ENCODE data around the gene PLEKHG4. TPM values are rescaled to one million over a fixed set of nuclear protein-coding genes. Genes with fewer than 3 reads are reported as not detected.

The PLEKHG4 gene
- total RNA-seq, 1 experiment from 2014 or later, result 5.5 TPM

DNA sequence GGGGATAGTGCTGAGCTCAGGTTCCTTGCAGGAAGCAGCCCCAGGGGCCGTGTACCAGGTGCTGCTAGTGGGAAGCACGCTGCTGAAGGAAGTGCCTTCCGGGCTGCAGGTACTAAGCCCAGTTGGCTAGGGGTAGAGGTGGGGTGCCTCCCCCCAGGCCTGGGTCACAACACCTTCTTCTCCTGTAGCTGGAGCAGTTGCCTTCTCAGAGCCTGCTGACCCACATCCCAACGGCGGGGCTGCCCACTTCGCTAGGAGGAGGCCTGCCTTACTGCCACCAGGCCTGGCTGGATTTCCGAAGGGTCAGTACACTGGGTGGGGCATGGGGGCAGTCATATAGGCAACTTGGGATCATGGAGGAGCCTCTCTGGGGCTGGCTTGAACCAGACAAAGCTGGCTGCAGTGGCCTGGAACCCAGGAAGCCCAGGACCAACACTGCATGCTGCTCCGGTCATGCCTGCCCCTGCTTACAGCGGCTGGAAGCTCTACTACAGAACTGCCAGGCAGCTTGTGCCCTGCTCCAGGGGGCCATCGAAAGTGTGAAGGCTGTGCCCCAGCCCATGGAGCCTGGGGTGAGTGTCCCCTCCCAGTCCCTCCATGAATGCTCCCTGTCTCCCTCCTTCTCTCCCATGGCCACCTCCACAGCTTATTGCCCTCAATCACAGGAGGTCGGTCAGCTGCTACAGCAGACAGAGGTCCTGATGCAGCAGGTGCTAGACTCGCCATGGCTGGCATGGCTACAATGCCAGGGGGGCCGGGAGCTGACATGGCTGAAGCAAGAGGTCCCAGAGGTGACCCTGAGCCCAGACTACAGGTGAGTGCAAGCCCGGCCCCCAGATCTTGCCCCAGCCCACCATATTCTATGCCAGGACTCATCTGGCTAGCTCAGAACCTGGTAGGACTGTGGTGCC is 2.5 kb downstream of the PLEKHG4 start:
- Mint-ChIP-seq H3K27me3 (ENCODE audit: unreplicated experiment) (peaks cover 10% of the 10 kb centered on the region), H3K36me3 (ENCODE audit: insufficient read depth, unreplicated experiment) (peaks cover 22% of the 10 kb centered on the region), H3K9me3 (ENCODE audit: low read depth, unreplicated experiment) (no peaks in the 10 kb centered on the region), H3K4me1 (ENCODE audit: low read depth, unreplicated experiment) (peaks cover 20% of the 10 kb centered on the region), H3K27ac (ENCODE audit: unreplicated experiment) (no peak overlapping the region), H3K4me3 (ENCODE audit: low read depth, unreplicated experiment) (no peak overlapping the region)
- DNase-seq, result no peak
- BruUV-seq (replicated peaks), result no TSS peak
- TF ChIP-seq, protein P1, sequence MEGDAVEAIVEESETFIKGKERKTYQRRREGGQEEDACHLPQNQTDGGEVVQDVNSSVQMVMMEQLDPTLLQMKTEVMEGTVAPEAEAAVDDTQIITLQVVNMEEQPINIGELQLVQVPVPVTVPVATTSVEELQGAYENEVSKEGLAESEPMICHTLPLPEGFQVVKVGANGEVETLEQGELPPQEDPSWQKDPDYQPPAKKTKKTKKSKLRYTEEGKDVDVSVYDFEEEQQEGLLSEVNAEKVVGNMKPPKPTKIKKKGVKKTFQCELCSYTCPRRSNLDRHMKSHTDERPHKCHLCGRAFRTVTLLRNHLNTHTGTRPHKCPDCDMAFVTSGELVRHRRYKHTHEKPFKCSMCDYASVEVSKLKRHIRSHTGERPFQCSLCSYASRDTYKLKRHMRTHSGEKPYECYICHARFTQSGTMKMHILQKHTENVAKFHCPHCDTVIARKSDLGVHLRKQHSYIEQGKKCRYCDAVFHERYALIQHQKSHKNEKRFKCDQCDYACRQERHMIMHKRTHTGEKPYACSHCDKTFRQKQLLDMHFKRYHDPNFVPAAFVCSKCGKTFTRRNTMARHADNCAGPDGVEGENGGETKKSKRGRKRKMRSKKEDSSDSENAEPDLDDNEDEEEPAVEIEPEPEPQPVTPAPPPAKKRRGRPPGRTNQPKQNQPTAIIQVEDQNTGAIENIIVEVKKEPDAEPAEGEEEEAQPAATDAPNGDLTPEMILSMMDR (IDR thresholded peaks at IDR 0.05; ENCODE audit: unreplicated experiment), result no peak
- CTCF ChIA-PET, result interaction anchor here (0.5 to 1.4 kb wide), 4 partner anchors 75 to 129 kb away, joined by 3 to 6 read pairs (median 3); no protein-coding TSS in a partner anchor
- intact Hi-C loops (cut with micrococcal nuclease; ENCODE audit: unreplicated experiment), result no loop called here

DNA sequence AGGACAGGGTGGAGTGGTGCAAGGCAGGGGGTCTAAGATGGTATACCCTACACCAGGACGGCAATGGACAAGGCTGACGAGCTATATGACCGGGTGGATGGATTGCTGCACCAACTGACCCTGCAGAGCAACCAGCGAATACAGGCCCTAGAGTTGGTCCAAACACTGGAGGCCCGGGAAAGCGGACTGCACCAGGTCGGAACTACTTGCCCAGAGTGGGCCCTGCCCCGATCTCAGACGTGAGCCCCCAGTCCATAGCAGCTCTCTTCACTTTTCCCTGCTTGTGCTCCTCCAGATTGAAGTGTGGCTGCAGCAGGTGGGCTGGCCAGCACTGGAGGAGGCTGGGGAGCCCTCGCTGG is 3.1 kb downstream of the PLEKHG4 start:
- H3K4me1 Mint-ChIP-seq (ENCODE audit: low read depth, unreplicated experiment), result peaks cover 14% of the 10 kb centered on the region
- no peak overlapping the region for H3K27ac Mint-ChIP-seq (ENCODE audit: unreplicated experiment)

DNA sequence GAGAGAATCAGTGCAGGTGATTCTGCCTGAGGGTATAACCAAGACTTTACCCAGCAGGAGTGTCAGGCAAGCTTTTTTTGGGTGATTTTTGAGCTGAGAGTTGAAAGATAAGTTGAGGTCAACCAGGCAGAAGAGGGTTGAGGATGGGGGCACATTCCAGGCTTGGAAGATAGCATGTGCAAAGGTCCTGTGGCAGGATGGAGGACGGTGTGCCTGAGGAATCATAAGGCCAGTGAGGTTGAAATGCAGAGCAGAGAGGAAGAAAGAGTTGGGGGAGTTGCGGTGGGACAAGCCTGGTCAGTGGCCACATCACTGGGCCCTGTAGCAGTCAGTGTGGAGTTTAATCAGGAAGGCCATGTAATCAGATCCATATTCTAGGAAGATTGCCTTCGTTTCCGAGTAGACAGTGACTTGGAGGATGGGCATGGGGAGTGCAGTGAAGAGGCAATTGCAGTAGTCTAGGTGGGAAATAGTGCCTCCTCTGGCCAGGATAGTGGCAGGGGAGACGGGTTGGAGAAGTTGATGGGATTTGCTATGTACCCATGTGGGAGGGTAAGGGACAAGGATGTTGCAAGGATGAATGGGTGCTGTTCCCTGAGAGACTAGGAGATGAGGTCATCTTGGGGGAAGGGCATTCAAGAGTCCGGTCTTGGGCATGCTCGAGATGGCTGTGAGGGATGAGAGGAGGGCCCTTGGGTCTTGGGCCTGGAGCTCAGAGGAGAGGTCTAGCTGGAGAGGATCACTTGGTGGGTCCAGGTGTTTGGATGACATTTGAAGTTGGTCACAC is 3.9 kb downstream of the PLEKHG4 start:
- intact Hi-C loops (cut with micrococcal nuclease; ENCODE audit: unreplicated experiment), result no loop called here
- TF ChIP-seq, protein P1 (IDR thresholded peaks at IDR 0.05; ENCODE audit: unreplicated experiment), result no peak
- DNase-seq, result no peak
- no peak overlapping the region for H3K4me3 Mint-ChIP-seq (ENCODE audit: low read depth, unreplicated experiment)
- H3K4me1 Mint-ChIP-seq (ENCODE audit: low read depth, unreplicated experiment), result peaks cover 9% of the 10 kb centered on the region
- no peak overlapping the region for H3K27ac Mint-ChIP-seq (ENCODE audit: unreplicated experiment)
- H3K9me3 Mint-ChIP-seq (ENCODE audit: low read depth, unreplicated experiment), result no peaks in the 10 kb centered on the region
- CTCF ChIA-PET, result interaction anchor here (1.2 to 4.5 kb wide), 2 partner anchors 15 to 23 kb away, joined by 3 to 68 read pairs; no protein-coding TSS in a partner anchor
- peaks cover 7% of the 10 kb centered on the region for H3K36me3 Mint-ChIP-seq (ENCODE audit: insufficient read depth, unreplicated experiment)
- H3K27me3 Mint-ChIP-seq (ENCODE audit: unreplicated experiment), result peaks cover 10% of the 10 kb centered on the region
- BruUV-seq (replicated peaks), result no TSS peak

More for the DNA sequence above, 3.1 kb downstream of the PLEKHG4 start:
- TF ChIP-seq, protein P1 (IDR thresholded peaks at IDR 0.05; ENCODE audit: unreplicated experiment), result no peak
- Mint-ChIP-seq H3K9me3 (ENCODE audit: low read depth, unreplicated experiment) (no peaks in the 10 kb centered on the region), H3K36me3 (ENCODE audit: insufficient read depth, unreplicated experiment) (peaks cover 15% of the 10 kb centered on the region), H3K27me3 (ENCODE audit: unreplicated experiment) (peaks cover 10% of the 10 kb centered on the region), H3K4me3 (ENCODE audit: low read depth, unreplicated experiment) (no peak overlapping the region)
- intact Hi-C loops (cut with micrococcal nuclease; ENCODE audit: unreplicated experiment), result no loop called here
- CTCF ChIA-PET, result interaction anchor here (0.5 to 4.5 kb wide), 2 partner anchors 22 to 129 kb away, joined by 3 to 68 read pairs; no protein-coding TSS in a partner anchor
- BruUV-seq (replicated peaks), result no TSS peak
- no peak for DNase-seq

DNA sequence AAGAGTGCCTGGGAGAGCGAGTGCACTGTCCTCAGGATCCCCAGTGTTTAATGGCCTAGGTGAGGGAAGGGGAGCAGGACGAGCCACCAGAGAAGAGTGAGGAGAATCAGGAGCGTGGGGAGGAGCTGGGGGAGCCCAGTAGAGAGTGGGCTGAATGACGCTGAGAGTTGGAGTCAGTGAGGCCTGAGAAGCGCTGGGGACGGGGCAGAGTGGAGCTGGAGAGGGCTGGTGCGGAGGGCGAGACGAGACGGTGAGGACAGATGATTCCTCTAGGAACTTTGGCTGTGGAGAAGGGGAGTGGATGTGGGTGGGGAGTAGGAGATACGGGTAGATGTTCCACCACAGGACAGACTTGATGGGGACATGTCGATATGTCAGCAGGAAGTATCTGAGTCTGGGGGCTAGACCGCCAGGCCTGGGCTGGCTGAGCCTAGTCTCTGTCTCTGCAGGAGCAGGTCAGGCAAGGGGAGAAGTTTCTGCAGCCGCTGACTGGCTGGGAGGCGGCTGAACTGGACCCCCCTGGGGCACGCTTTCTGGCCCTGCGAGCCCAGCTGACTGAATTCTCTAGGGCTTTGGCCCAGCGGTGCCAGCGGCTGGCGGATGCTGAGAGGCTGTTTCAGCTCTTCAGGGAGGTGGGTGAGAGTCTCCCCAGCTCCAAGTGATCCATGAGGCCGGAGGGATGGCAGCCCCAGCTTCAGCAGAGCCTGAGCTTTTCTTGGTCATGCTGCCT is 4.7 kb downstream of the PLEKHG4 start:
- Mint-ChIP-seq H3K4me1 (ENCODE audit: low read depth, unreplicated experiment) (peaks cover 9% of the 10 kb centered on the region), H3K36me3 (ENCODE audit: insufficient read depth, unreplicated experiment) (no peaks in the 10 kb centered on the region), H3K4me3 (ENCODE audit: low read depth, unreplicated experiment) (no peak overlapping the region), H3K27ac (ENCODE audit: unreplicated experiment) (no peak overlapping the region), H3K27me3 (ENCODE audit: unreplicated experiment) (peaks cover 10% of the 10 kb centered on the region), H3K9me3 (ENCODE audit: low read depth, unreplicated experiment) (no peaks in the 10 kb centered on the region)
- DNase-seq, result no peak
- intact Hi-C loops (cut with micrococcal nuclease; ENCODE audit: unreplicated experiment), result no loop called here
- CTCF ChIA-PET, result interaction anchor here (0.6 to 4.5 kb wide), 23 partner anchors 9 to 582 kb away, joined by 3 to 68 read pairs (median 4); partner anchors contain the start of genes FHOD1, KCTD19, LRRC36 and SLC9A5
- TF ChIP-seq, protein P1 (IDR thresholded peaks at IDR 0.05; ENCODE audit: unreplicated experiment), result no peak
- BruUV-seq (replicated peaks), result no TSS peak

All from Calu3 (cell line).